ENCODE results near the gene C12orf60. TPM values are rescaled to one million over a fixed set of nuclear protein-coding genes. Genes with fewer than 3 reads are reported as not detected.
A peak's percentile ranks its signal among the peaks of the same experiment; 100 is the strongest.

C12orf60 gene
- total RNA-seq, 1 donor: 0.27 TPM

- DNase-seq (ENCODE audit: low read depth in 2 of 3, low spot score in 2 of 3): peak in 1 of 3 donors; percentile 36
Observed at GRCh38 chr12:14776236-14776961, 27.1 kb upstream of the C12orf60 start.

GRCh38 chr12:14777271-14777670 is 26.2 kb upstream of the C12orf60 start:
- DNase-seq (ENCODE audit: low read depth in 2 of 3, low spot score in 2 of 3): no peak

GRCh38 chr12:14779834-14780233 is 23.6 kb upstream of the C12orf60 start:
- DNase-seq (ENCODE audit: low read depth in 2 of 3, low spot score in 2 of 3): no peak

GRCh38 chr12:14780859-14781258 is 22.6 kb upstream of the C12orf60 start:
- DNase-seq (ENCODE audit: low read depth in 2 of 3, low spot score in 2 of 3): no peak

GRCh38 chr12:14781563-14781962 is 21.9 kb upstream of the C12orf60 start:
- DNase-seq (ENCODE audit: low read depth in 2 of 3, low spot score in 2 of 3): no peak

GRCh38 chr12:14782756-14783155 is 20.7 kb upstream of the C12orf60 start:
- DNase-seq (ENCODE audit: low read depth in 2 of 3, low spot score in 2 of 3): no peak

- no peak for DNase-seq (ENCODE audit: low read depth in 2 of 3, low spot score in 2 of 3)
Observed at GRCh38 chr12:14784471-14784870, 19.0 kb upstream of the C12orf60 start.

- DNase-seq (ENCODE audit: low read depth in 2 of 3, low spot score in 2 of 3): no peak
Observed at GRCh38 chr12:14785568-14785967, 17.9 kb upstream of the C12orf60 start.

- no peak for DNase-seq (ENCODE audit: low read depth in 2 of 3, low spot score in 2 of 3)
Observed at GRCh38 chr12:14795028-14795448, 8.4 kb upstream of the C12orf60 start.

- no peak for DNase-seq (ENCODE audit: low read depth in 2 of 3, low spot score in 2 of 3)
Observed at GRCh38 chr12:14802247-14802646, 1.2 kb upstream of the C12orf60 start.

- peak in 1 of 3 donors; percentile 41 for DNase-seq (ENCODE audit: low read depth in 2 of 3, low spot score in 2 of 3)
Observed at GRCh38 chr12:14802721-14803010, 804 bp upstream of the C12orf60 start.

- no peak for DNase-seq (ENCODE audit: low read depth in 2 of 3, low spot score in 2 of 3)
Observed at GRCh38 chr12:14803830-14804160, 325 bp downstream of the C12orf60 start.

- no peak for DNase-seq (ENCODE audit: low read depth in 2 of 3, low spot score in 2 of 3)
Observed at GRCh38 chr12:14810167-14810952, 6.9 kb downstream of the C12orf60 start.

- no peak for DNase-seq (ENCODE audit: low read depth in 2 of 3, low spot score in 2 of 3)
Observed at GRCh38 chr12:14810953-14811483, 7.5 kb downstream of the C12orf60 start.

GRCh38 chr12:14811486-14811885 is 8.0 kb downstream of the C12orf60 start:
- no peak for DNase-seq (ENCODE audit: low read depth in 2 of 3, low spot score in 2 of 3)

GRCh38 chr12:14814014-14814413 is 10.5 kb downstream of the C12orf60 start, which contains the start of gene SMCO3:
SMCO3 (minus strand) TSS chr12:14814182; CDS start chr12:14806680, 7,502 bp downstream.
- DNase-seq (ENCODE audit: low read depth in 2 of 3, low spot score in 2 of 3): no peak

GRCh38 chr12:14824012-14824634 is 20.7 kb downstream of the C12orf60 start:
- no peak for DNase-seq (ENCODE audit: low read depth in 2 of 3, low spot score in 2 of 3)

- no peak for DNase-seq (ENCODE audit: low read depth in 2 of 3, low spot score in 2 of 3)
Observed at GRCh38 chr12:14825256-14825655, 21.8 kb downstream of the C12orf60 start.

- no peak for DNase-seq (ENCODE audit: low read depth in 2 of 3, low spot score in 2 of 3)
Observed at GRCh38 chr12:14826491-14826890, 23.0 kb downstream of the C12orf60 start.

- DNase-seq (ENCODE audit: low read depth in 2 of 3, low spot score in 2 of 3): no peak
Observed at GRCh38 chr12:14827043-14827442, 23.6 kb downstream of the C12orf60 start.

GRCh38 chr12:14828892-14829291 is 25.4 kb downstream of the C12orf60 start:
- no peak for DNase-seq (ENCODE audit: low read depth in 2 of 3, low spot score in 2 of 3)

- DNase-seq (ENCODE audit: low read depth in 2 of 3, low spot score in 2 of 3): no peak
Observed at GRCh38 chr12:14833336-14833735, 29.9 kb downstream of the C12orf60 start.
